ENCODE results near the gene USP6NL.

The USP6NL gene

GRCh38 chr10:11424456-11425295, 186.8 kb downstream of the USP6NL start:
- peak; percentile 39 for DNase-seq (ENCODE audit: low read depth, low spot score)

DNA sequence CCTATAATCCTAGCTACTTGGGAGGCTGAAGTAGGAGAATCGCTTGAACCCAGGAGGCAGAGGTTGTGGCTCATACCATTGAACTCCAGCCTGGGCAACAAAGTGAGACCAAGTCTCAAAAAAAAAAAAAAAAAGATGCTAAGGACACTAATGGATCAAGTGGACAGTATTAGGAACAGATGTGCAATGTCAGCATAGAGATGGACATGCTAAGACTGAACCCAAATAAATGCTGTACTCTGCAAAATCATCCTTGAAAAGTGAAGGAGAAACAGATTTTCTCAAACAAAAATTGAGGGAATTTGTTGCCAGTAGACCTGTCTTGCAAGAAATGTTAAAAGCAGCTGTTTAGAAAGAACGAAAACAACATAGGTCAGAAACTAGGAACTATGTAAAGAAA, 194.5 kb downstream of the USP6NL start:
- no peak for DNase-seq (ENCODE audit: low read depth, low spot score)

- DNase-seq (ENCODE audit: low read depth, low spot score): no peak
These were observed 196.4 kb downstream of the USP6NL start for GRCh38 chr10:11415095-11415494.

DNA sequence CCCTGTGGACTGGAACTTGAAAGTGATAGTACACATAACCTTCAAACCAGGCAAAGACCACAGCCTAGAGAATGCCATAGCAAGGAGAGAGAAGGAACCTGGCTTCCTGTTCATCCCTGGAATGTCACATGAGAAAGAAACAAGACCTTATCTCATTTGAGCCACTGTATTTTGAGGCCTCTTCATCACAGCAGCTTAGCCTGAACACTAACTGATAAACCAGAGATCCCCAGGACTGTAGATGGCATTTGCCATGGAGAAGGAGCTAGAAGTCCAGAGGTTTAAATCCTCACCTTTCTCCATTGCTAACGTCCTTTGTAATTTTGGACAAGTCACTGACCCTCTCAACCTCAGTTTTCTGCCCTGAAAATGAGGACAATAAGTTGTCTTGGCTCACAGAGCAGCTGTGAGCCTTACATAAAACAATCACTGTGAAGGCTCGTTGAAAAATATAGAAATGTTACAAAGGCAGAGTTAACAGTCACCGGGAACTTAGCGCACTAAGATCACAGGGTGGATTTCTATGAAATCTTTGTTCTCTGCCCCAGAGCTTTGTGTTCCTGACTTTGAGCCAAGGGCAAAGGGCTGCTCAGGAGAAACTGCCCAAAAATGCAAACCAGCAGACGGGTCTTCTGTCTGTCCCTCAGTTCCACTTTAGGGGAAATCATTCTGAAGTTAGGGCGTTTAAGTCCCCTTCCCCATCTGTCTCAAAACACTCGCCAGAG, 197.0 kb downstream of the USP6NL start:
- no peak for DNase-seq (ENCODE audit: low read depth, low spot score)

DNA sequence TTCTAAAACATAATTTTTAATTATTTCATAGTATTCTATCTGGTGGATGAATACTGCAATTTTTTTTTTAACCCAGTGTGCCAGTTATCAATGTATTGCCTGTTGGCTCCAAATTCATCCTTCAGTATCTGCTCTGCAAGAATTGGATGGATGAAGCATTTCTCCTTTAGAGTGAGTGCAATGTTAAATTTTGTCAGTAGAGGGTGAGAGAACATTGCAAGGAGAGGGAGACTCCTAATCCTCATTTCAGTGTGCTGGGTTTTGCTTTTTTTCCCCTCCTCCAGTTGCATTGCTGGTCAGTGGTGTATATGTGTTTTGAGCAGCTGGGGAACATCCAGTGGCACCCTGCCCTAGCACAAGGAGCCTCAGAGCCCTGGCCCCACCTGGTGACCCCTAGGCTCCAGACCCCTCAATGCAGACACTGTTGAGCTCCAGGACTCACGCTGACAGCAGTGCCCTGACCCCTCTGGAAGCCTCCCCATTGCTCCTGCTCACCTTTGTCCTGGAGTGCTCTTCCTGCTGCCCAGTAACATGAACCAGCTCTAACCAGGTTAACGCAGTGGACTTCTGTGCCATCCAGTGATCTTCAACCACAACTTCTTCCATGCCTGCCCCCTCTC, 199.4 kb downstream of the USP6NL start:
- DNase-seq (ENCODE audit: low read depth, low spot score): no peak

DNA sequence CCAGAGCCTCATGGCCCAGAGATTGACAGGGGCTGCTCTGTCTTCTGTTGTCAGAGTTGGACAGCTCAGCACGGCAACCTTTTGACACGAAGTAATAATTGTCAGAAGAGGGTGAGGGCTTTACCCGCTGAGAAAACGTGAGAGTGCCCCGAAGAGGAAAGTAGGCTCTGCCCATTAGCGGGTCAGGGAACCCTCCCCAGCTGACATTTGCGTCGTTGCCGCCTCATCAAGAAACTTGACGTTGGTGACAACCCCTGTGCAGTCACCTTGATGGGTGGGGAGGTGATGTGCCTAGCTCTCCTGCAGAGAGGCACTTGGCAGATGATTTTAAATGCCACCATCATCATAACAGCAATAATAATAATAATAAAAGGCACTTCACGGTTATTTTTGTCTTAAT, 202.1 kb downstream of the USP6NL start:
- no peak for DNase-seq (ENCODE audit: low read depth, low spot score)

DNA sequence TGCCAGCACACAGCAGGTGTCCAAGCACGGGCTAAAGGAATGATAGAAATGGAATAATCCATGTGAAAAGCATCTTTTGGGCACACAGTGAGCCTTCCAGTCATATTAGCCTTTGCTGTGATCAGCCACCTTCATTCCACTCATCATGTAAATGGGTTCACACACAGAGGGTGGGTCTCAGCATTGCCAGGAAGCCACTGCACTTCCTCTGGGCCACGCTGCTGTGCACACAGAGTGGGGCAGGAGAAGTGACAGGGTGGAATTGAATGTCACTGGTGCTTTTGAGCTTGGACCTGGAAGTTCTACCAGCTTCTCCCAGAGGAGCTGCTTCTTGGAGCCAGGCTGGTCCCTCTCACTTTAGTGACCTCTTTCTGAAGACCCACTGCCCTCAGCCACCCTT, 203.5 kb downstream of the USP6NL start:
- no peak for DNase-seq (ENCODE audit: low read depth, low spot score)

DNA sequence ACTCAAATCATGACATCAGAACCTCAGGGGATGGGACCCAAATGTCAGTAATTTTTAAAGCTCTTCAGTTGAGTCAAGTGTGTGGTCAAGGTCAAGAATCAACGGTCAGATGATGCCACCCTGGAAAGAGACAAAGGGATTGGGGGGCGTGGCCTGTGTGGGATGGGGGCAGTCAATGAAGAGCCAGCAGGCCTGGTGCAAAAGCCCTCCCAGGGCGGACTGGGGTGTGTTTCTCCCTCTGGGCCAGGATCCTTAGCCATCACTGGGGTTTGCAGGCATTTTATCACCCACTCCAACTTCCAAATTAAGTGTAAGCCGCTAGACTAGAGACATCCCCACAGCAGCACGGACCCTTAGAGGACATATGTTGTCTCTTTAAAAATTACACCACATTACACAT, 204.7 kb downstream of the USP6NL start:
- no peak for DNase-seq (ENCODE audit: low read depth, low spot score)

DNA sequence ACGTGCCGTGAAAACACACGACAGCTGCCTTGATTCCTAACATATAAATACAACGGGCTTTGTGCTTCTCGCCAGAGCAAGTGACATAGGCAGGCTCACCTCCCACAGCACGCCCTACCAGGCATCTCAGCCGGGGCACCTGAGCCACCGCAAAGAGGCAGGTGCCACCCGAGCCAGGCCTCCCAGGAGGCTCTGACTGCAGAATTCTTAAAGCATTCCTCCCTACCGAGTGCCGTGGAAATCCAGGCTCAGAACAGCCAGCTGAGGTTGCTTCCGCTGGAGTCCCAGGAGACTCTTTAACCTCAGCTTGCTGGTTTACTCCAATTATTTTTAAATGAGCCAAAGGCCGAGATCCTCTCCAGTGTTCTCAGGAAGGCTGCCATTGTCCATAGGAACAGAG, 206.5 kb downstream of the USP6NL start:
- DNase-seq (ENCODE audit: low read depth, low spot score): no peak
